ENCODE measurements around the gene TTC3. TPM values are rescaled to one million over a fixed set of nuclear protein-coding genes. Genes with fewer than 3 reads are reported as not detected.
A peak's percentile ranks its signal among the peaks of the same experiment; 100 is the strongest.

TTC3 gene
- total RNA-seq, 1 donor from 2014 or later = 190 TPM

- Mint-ChIP-seq H3K4me1 (ENCODE audit: unreplicated experiment) (peaks cover 23% of the 10 kb centered on the region), H3K27me3 (ENCODE audit: unreplicated experiment) (peaks cover 2% of the 10 kb centered on the region), H3K9me3 (ENCODE audit: unreplicated experiment) (no peaks in the 10 kb centered on the region), H3K4me3 (ENCODE audit: unreplicated experiment) (no peak overlapping the region), H3K27ac (ENCODE audit: unreplicated experiment) (no peak overlapping the region), H3K36me3 (ENCODE audit: low read depth, unreplicated experiment) (peaks cover 46% of the 10 kb centered on the region)
- no peak for TF ChIP-seq CTCF (IDR thresholded peaks at IDR 0.05; ENCODE audit: unreplicated experiment)
- DNase-seq (ENCODE audit: low spot score) = no peak
Measured at GRCh38 chr21:37233551-37234146, 160.6 kb downstream of the TTC3 start.

DNA sequence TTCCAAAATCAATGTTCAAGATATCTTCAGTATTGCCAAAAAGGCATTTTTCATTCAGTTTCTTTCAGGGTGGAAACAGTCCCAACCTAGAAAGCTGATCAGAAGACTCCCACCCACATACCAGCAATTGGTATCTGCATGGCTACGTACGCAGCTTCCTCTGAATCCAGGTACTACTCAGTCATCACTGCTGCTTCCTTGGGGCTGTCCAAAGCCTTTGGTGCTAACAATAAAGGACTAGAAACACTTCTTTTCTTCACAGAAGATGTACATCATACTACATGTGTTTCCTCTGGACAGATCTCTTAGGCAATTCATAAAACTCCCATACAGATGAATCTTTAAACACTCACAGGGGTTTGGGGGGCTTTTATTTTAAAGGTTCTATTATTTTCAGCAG lies 164.3 kb downstream of the TTC3 start:
- peaks cover 7% of the 10 kb centered on the region for H3K27me3 Mint-ChIP-seq (ENCODE audit: unreplicated experiment)
- peaks cover 33% of the 10 kb centered on the region for H3K36me3 Mint-ChIP-seq (ENCODE audit: low read depth, unreplicated experiment)
- no peak for TF ChIP-seq CTCF (IDR thresholded peaks at IDR 0.05; ENCODE audit: unreplicated experiment)
- peak overlapping the region; percentile 38 for H3K4me3 Mint-ChIP-seq (ENCODE audit: unreplicated experiment)
- no peaks in the 10 kb centered on the region for H3K9me3 Mint-ChIP-seq (ENCODE audit: unreplicated experiment)
- peak overlapping the region; percentile 88 for H3K27ac Mint-ChIP-seq (ENCODE audit: unreplicated experiment)
- no peak for DNase-seq (ENCODE audit: low spot score)
- H3K4me1 Mint-ChIP-seq (ENCODE audit: unreplicated experiment) = peaks cover 35% of the 10 kb centered on the region

DNA sequence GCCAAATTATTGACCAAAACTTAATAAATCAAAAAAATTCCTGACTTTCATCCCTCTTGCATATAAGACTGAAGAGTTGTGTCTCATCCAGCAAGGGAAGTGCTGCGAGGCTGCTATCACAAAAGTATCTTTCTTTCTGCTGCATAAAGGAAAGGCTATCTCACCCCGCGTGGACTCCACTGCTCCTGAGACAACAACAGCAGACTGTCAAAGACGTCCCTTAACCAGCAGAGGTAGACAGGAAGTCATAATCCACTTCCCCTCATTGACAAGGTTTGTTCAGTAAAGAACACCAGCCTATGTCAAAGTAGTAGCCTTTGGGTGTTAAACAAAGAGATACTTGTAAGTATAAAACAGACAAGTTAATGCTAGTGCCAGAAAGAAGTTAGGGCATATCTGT lies 164.7 kb downstream of the TTC3 start:
- Mint-ChIP-seq H3K36me3 (ENCODE audit: low read depth, unreplicated experiment) (peaks cover 29% of the 10 kb centered on the region), H3K27me3 (ENCODE audit: unreplicated experiment) (peaks cover 7% of the 10 kb centered on the region), H3K9me3 (ENCODE audit: unreplicated experiment) (no peaks in the 10 kb centered on the region), H3K27ac (ENCODE audit: unreplicated experiment) (peak overlapping the region; percentile 88), H3K4me3 (ENCODE audit: unreplicated experiment) (no peak overlapping the region), H3K4me1 (ENCODE audit: unreplicated experiment) (peaks cover 35% of the 10 kb centered on the region)
- DNase-seq (ENCODE audit: low spot score) = peak; percentile 18
- no peak for TF ChIP-seq CTCF (IDR thresholded peaks at IDR 0.05; ENCODE audit: unreplicated experiment)

DNA sequence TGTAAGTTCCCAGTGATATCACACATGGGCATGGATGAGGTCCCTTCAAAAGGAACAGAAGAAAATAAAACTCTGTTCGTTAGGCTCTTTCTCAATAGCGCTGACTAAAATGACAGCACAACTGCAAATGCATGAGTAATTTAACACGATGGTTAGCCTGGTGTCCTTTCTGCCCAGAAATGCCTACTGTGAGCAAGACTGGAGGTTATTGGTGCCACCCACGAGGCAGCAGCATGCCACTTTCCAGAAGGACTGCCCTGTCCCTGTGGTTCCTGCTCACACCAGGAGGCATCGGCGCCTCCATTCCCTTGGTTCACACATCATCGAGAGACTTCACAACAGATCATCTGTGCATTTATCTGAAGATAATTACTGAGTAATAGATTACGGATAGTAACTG lies 167.9 kb downstream of the TTC3 start:
- Mint-ChIP-seq H3K4me1 (ENCODE audit: unreplicated experiment) (peaks cover 58% of the 10 kb centered on the region), H3K27ac (ENCODE audit: unreplicated experiment) (no peak overlapping the region), H3K27me3 (ENCODE audit: unreplicated experiment) (peaks cover 11% of the 10 kb centered on the region), H3K9me3 (ENCODE audit: unreplicated experiment) (no peaks in the 10 kb centered on the region), H3K36me3 (ENCODE audit: low read depth, unreplicated experiment) (peaks cover 39% of the 10 kb centered on the region), H3K4me3 (ENCODE audit: unreplicated experiment) (no peak overlapping the region)
- TF ChIP-seq CTCF (IDR thresholded peaks at IDR 0.05; ENCODE audit: unreplicated experiment) = no peak
- no peak for DNase-seq (ENCODE audit: low spot score)

GRCh38 chr21:37241426-37241825 lies 168.4 kb downstream of the TTC3 start:
- H3K27me3 Mint-ChIP-seq (ENCODE audit: unreplicated experiment) = peaks cover 11% of the 10 kb centered on the region
- peaks cover 37% of the 10 kb centered on the region for H3K36me3 Mint-ChIP-seq (ENCODE audit: low read depth, unreplicated experiment)

More at GRCh38 chr21:37241426-37241825, 168.4 kb downstream of the TTC3 start:
- Mint-ChIP-seq H3K4me3 (ENCODE audit: unreplicated experiment) (no peak overlapping the region), H3K27ac (ENCODE audit: unreplicated experiment) (no peak overlapping the region), H3K9me3 (ENCODE audit: unreplicated experiment) (no peaks in the 10 kb centered on the region), H3K4me1 (ENCODE audit: unreplicated experiment) (peaks cover 61% of the 10 kb centered on the region)
- no peak for TF ChIP-seq CTCF (IDR thresholded peaks at IDR 0.05; ENCODE audit: unreplicated experiment)
- no peak for DNase-seq (ENCODE audit: low spot score)
